B cell (primary cell): Measurements from ENCODE around the gene ZMYM1. TPM values are rescaled to one million over a fixed set of nuclear protein-coding genes. Genes with fewer than 3 reads are reported as not detected.

Experiments used
- ATAC-seq: fragments of 200-7000 bp; cut with Tn5 transposase; one replicate; pipeline ENCODE4 v1.10.0; 2021; ENCODE audit warnings: low read depth, mild to moderate bottlenecking, moderate number of reproducible peaks, moderate library complexity
- CTCF ChIA-PET: fragments of 350-600 bp; sonication (Branson Sonifier 250); formaldehyde crosslinking; loops from one replicate; lab custom pipeline; 2021; ENCODE audit warnings: antibody characterized with exemption, inconsistent platforms; lab: Charles Lee
- POLR2A ChIA-PET: fragments of 350-600 bp; sonication (Branson Sonifier 250); formaldehyde crosslinking; loops from one replicate; lab custom pipeline; 2021; ENCODE audit warnings: antibody characterized with exemption; lab: Charles Lee
- DNase-seq: peaks from one replicate; pipeline ENCODE4 v3.0.0; 2013
- H2AFZ ChIP-seq: 2 replicates; pipeline ENCODE4 v1.6.1; 2012; ENCODE audit warnings: mild to moderate bottlenecking, low read depth, low read length; ENCODE audit not compliant: insufficient read depth, poor library complexity, severe bottlenecking
- H3K27ac ChIP-seq, 2 donors: 1 replicate in 1 of 2; 2 replicates in 1 of 2; pipeline ENCODE4 v1.5.1; 2012 to 2013; ENCODE audit warnings: low read length in 2 of 2, mild to moderate bottlenecking in 2 of 2, moderate library complexity in 1 of 2
- H3K27me3 ChIP-seq, 4 experiments: fragments of 200-600 bp in 1 of 4; sonication (generic) in 1 of 4; replicated peaks in 1 of 4; 1 replicate in 2 of 4; 2 replicates in 2 of 4; pipeline versions ENCODE4 v1.6.1 to v1.7.0; 2013 to 2016; ENCODE audit warnings: low read length in 3 of 4, mild to moderate bottlenecking in 2 of 4, mixed read lengths in 1 of 4, moderate library complexity in 1 of 4; ENCODE audit not compliant: insufficient read depth in 4 of 4, control insufficient read depth in 3 of 4; ENCODE audit errors: control extremely low read depth in 1 of 4
- H3K36me3 ChIP-seq, 2 experiments: replicated peaks in 1 of 2; 1 replicate in 1 of 2; 2 replicates in 1 of 2; pipeline versions ENCODE4 v1.6.1 to v1.7.1; 2013; ENCODE audit warnings: low read length in 1 of 2; ENCODE audit not compliant: insufficient read depth in 2 of 2, control insufficient read depth in 1 of 2; ENCODE audit errors: control extremely low read depth in 1 of 2, extremely low read depth in 1 of 2
- H3K4me1 ChIP-seq, 2 donors: fragments of 200-600 bp in 1 of 2; sonication (generic) in 1 of 2; 1 replicate in 1 of 2; 2 replicates in 1 of 2; pipeline versions ENCODE4 v1.5.1 to v1.6.1; 2013 to 2017; ENCODE audit warnings: low read length in 2 of 2; ENCODE audit not compliant: control insufficient read depth in 2 of 2, insufficient read depth in 2 of 2
- H3K4me2 ChIP-seq: replicated peaks from 2 replicates; pipeline ENCODE3; 2012; ENCODE audit warnings: mild to moderate bottlenecking, low read depth, low read length; ENCODE audit not compliant: poor library complexity, severe bottlenecking
- H3K4me3 ChIP-seq, 5 experiments: fragments of 200-600 bp in 1 of 5; sonication (generic) in 1 of 5; 1 replicate in 3 of 5; 2 replicates in 2 of 5; pipeline versions ENCODE4 v1.5.1 to v1.7.0; 2011 to 2016; ENCODE audit warnings: low read length in 4 of 5, mild to moderate bottlenecking in 4 of 5, low read depth in 2 of 5, control low read depth in 1 of 5, moderate library complexity in 1 of 5; ENCODE audit not compliant: insufficient read depth in 1 of 5; ENCODE audit errors: control extremely low read depth in 1 of 5, extremely low read depth in 1 of 5
- H3K79me2 ChIP-seq: fragments of 200-600 bp; sonication (generic); one replicate; pipeline ENCODE4 v1.6.0; 2016; ENCODE audit warnings: low read length; ENCODE audit not compliant: control insufficient read depth, insufficient read depth
- H3K9ac ChIP-seq: fragments of 200-600 bp; sonication (generic); 2 replicates; pipeline ENCODE4 v1.6.1; 2017; ENCODE audit warnings: mild to moderate bottlenecking, low read length, moderate library complexity
- H3K9me3 ChIP-seq, 3 donors: one replicate each; pipeline versions ENCODE4 v1.6.1 to v1.7.1; 2013; ENCODE audit warnings: low read length in 2 of 3; ENCODE audit not compliant: control insufficient read depth in 2 of 3, insufficient read depth in 1 of 3; ENCODE audit errors: control extremely low read depth in 1 of 3
- H4K20me1 ChIP-seq: 2 replicates; pipeline ENCODE4 v1.6.0; 2012; ENCODE audit warnings: mild to moderate bottlenecking, low read length; ENCODE audit not compliant: insufficient read depth, control insufficient read depth, poor library complexity, severe bottlenecking
- H3K27ac Mint-ChIP-seq: one replicate; pipeline ENCODE4 v1.8.0; 2021; ENCODE audit warnings: mixed read lengths
- H3K27me3 Mint-ChIP-seq: one replicate; pipeline ENCODE4 v1.8.0; 2021; ENCODE audit warnings: mixed read lengths
- H3K4me1 Mint-ChIP-seq: one replicate; pipeline ENCODE4 v1.8.0; 2021; ENCODE audit warnings: mixed read lengths
- H3K4me3 Mint-ChIP-seq: one replicate; pipeline ENCODE4 v1.8.0; 2021; ENCODE audit warnings: mixed read lengths
- H3K9me3 Mint-ChIP-seq: one replicate; pipeline ENCODE4 v1.8.0; 2022; ENCODE audit warnings: mixed read lengths; ENCODE audit not compliant: insufficient read depth
- EZH2 ChIP-seq: IDR thresholded peaks from 2 replicates; pipeline ENCODE4 v1.6.1; 2012; ENCODE audit warnings: borderline replicate concordance, low read depth, mild to moderate bottlenecking, moderate library complexity, low read length; ENCODE audit not compliant: insufficient read depth, poor library complexity, severe bottlenecking
- WGBS: methylation state at CpG from one replicate; pipeline ENCODE4 v1.1.5; 2013; ENCODE audit warnings: missing lambda C conversion rate; ENCODE audit not compliant: insufficient coverage; 5-methylcytosine and 5-hydroxymethylcytosine counted together
- intact Hi-C: fragments of 100-400 bp; cut with micrococcal nuclease; formaldehyde crosslinking; loops from one replicate; pipeline ENCODE4 v1.10.0; 2022
- polyA plus RNA-seq: library from polyadenylated mRNA; depleted of rRNA; stranded (reverse); fragments of >200 nt; gene quantifications from 2 replicates; pipeline ENCODE4 v1.2.3, GENCODE V29; 2012
- total RNA-seq, 2 donors: library from RNA; stranded (reverse); fragments of 120-200 nt in 1 of 2; gene quantifications; 1 replicate in 1 of 2; 2 replicates in 1 of 2; pipeline versions ENCODE4 v1.2.3 to v1.2.4, GENCODE V29; 2013 to 2022
- TF ChIP-seq, protein P1 (sequence below): fragments of 200-600 bp; IDR thresholded peaks from one replicate; pipeline ENCODE4 v1.8.0; 2022; ENCODE audit warnings: antibody characterized with exemption, mild to moderate bottlenecking

Gene ZMYM1
- total and polyA plus RNA-seq, 2 donors (not counting 1 experiment from before 2014, with no cell fraction given) = 5.7 to 18.3 TPM

DNA sequence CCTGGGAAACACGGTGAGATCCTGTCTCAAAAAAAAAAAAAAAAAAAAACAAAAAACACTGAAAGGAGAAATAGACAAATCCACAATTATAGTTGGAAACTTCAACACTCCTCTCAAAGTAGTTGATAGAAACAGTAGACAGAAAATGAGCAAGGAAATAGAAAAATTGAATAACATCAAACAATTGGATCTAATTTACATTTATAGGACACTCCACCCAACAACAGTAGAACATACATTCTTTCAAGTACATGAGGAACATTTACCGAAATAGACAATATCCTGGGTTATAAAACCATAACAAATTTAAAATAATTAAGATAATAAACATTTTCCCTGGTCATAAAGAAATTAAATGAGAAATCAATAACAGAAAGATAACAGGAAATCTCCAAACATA is 14.9 kb upstream of the ZMYM1 start:
- ChIA-PET CTCF (no interaction called here), POLR2A (no interaction called here)
- no peak overlapping the region for H2AFZ ChIP-seq
- H3K4me2 ChIP-seq = no peak overlapping the region
- H3K79me2 ChIP-seq = no peaks in the 10 kb centered on the region
- peaks cover 4% of the 10 kb centered on the region for H3K9me3 Mint-ChIP-seq
- intact Hi-C loops = no loop called here
- H3K9ac ChIP-seq = no peak overlapping the region
- H3K27ac Mint-ChIP-seq = no peak overlapping the region
- no peaks in the 10 kb centered on the region for H3K36me3 ChIP-seq
- no peaks in the 10 kb centered on the region for H3K4me1 ChIP-seq
- TF ChIP-seq, protein P1, sequence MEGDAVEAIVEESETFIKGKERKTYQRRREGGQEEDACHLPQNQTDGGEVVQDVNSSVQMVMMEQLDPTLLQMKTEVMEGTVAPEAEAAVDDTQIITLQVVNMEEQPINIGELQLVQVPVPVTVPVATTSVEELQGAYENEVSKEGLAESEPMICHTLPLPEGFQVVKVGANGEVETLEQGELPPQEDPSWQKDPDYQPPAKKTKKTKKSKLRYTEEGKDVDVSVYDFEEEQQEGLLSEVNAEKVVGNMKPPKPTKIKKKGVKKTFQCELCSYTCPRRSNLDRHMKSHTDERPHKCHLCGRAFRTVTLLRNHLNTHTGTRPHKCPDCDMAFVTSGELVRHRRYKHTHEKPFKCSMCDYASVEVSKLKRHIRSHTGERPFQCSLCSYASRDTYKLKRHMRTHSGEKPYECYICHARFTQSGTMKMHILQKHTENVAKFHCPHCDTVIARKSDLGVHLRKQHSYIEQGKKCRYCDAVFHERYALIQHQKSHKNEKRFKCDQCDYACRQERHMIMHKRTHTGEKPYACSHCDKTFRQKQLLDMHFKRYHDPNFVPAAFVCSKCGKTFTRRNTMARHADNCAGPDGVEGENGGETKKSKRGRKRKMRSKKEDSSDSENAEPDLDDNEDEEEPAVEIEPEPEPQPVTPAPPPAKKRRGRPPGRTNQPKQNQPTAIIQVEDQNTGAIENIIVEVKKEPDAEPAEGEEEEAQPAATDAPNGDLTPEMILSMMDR = no peak
- no peak for TF ChIP-seq EZH2
- no peak overlapping the region for H3K4me3 Mint-ChIP-seq
- H3K9me3 ChIP-seq = peaks cover 2 to 7% (median 3%) of the 10 kb centered on the region in 3 donors
- no peaks in the 10 kb centered on the region for H4K20me1 ChIP-seq
- H3K4me3 ChIP-seq = no peak overlapping the region
- H3K27me3 ChIP-seq = peaks cover 0 to 3% (median 1%) of the 10 kb centered on the region in 4 experiments
- peaks cover 12% of the 10 kb centered on the region for H3K27me3 Mint-ChIP-seq
- ATAC-seq = no peak
- no peak for DNase-seq
- H3K27ac ChIP-seq = no peak overlapping the region
- no CpG with 5 or more reads among the region's 2 CpGs for WGBS
- peaks cover 4% of the 10 kb centered on the region for H3K4me1 Mint-ChIP-seq

DNA sequence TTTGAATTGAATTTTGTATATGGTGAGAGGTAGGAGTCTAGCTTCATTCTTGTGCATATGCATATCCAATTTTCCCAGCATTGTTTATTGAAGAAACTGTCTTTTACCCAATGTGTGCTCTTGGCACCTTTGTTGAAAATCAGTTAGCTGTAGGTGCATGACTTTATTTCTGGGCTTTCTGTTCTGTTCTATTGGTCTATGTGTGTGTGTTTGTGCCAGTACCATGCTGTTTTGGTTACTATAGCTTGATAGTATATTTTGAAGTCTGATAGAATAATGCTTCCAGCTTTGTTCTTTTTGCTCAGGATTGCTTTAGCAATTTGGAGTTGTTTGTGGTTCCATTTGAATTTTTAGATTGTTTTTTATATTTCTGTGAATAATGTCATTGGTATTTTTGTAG is 9.4 kb upstream of the ZMYM1 start:
- Histone ChIP-seq H3K9ac (no peak overlapping the region), H3K36me3 (no peaks in the 10 kb centered on the region), H3K27ac (no peak overlapping the region), H3K4me3 (no peak overlapping the region), H3K4me1 (no peaks in the 10 kb centered on the region), H3K27me3 (no peaks in the 10 kb centered on the region), H2AFZ (no peak overlapping the region), H3K4me2 (no peak overlapping the region), H4K20me1 (no peaks in the 10 kb centered on the region), H3K79me2 (no peaks in the 10 kb centered on the region), H3K9me3 (peaks cover 0 to 2% (median 0%) of the 10 kb centered on the region in 3 donors)
- POLR2A ChIA-PET = no interaction called here
- CTCF ChIA-PET = no interaction called here
- peaks cover 12% of the 10 kb centered on the region for H3K27me3 Mint-ChIP-seq
- H3K9me3 Mint-ChIP-seq = no peaks in the 10 kb centered on the region
- intact Hi-C loops = no loop called here
- no peak for DNase-seq
- no peak for ATAC-seq
- H3K4me3 Mint-ChIP-seq = no peak overlapping the region
- H3K4me1 Mint-ChIP-seq = no peaks in the 10 kb centered on the region
- no peak overlapping the region for H3K27ac Mint-ChIP-seq
- no peak for TF ChIP-seq EZH2
- TF ChIP-seq, protein P1 = no peak
